HG03558 (cell line): ENCODE data around the gene KBTBD4.
"Not testable (repeated sequence)": the region's sequence is repeated elsewhere in the genome, so short reads cannot be mapped to it uniquely, and the experiment has no call there.

Experiments
- ATAC-seq: cut with Tn5 transposase; IDR thresholded peaks from one replicate; pipeline ENCODE4 v1.9.1; 2021; ENCODE audit warnings: moderate number of reproducible peaks; ENCODE audit not compliant: unreplicated experiment; ENCODE audit errors: extremely low read depth

Gene KBTBD4

GRCh38 chr11:47530721-47531120, 48.0 kb downstream of the KBTBD4 start:
- not testable (repeated sequence) for ATAC-seq

GRCh38 chr11:47529951-47530350, 48.8 kb downstream of the KBTBD4 start:
- no peak for ATAC-seq

GRCh38 chr11:47527186-47527585, 51.6 kb downstream of the KBTBD4 start:
- ATAC-seq, result no peak

- ATAC-seq, result not testable (repeated sequence)
Measured at GRCh38 chr11:47526032-47526431, 52.7 kb downstream of the KBTBD4 start.

- ATAC-seq, result no peak
Measured at GRCh38 chr11:47524291-47524874, 54.4 kb downstream of the KBTBD4 start.

GRCh38 chr11:47523490-47524225, 55.1 kb downstream of the KBTBD4 start:
- ATAC-seq, result no peak
